HG03521 (cell line): ENCODE measurements around the gene AOC2.
"Not testable (repeated sequence)": the region's sequence is repeated elsewhere in the genome, so short reads cannot be mapped to it uniquely, and the experiment has no call there.

Experiments used
- ATAC-seq: cut with Tn5 transposase; IDR thresholded peaks from one replicate; pipeline ENCODE4 v1.9.1; 2021; ENCODE audit warnings: mild to moderate bottlenecking, moderate library complexity; ENCODE audit not compliant: unreplicated experiment

The AOC2 gene

DNA sequence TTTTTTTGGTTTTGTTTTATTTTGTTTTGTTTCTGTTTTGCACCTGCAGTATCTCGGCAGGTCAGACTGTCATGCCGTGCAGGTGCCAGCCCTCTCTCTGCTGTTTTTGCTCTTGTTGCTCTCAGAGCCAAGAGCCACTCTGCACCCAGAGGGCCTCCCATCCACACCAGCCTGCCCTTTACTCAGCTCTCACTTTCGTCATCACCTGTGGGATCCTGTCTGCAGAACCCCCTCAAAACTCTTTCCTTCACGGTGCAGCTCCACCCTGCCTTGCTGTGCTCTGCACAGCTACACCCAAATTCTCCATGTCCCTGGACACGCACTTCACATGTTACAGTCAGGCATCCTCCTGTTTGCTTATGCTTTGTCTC, 9.2 kb downstream of the AOC2 start:
- ATAC-seq: no peak

DNA sequence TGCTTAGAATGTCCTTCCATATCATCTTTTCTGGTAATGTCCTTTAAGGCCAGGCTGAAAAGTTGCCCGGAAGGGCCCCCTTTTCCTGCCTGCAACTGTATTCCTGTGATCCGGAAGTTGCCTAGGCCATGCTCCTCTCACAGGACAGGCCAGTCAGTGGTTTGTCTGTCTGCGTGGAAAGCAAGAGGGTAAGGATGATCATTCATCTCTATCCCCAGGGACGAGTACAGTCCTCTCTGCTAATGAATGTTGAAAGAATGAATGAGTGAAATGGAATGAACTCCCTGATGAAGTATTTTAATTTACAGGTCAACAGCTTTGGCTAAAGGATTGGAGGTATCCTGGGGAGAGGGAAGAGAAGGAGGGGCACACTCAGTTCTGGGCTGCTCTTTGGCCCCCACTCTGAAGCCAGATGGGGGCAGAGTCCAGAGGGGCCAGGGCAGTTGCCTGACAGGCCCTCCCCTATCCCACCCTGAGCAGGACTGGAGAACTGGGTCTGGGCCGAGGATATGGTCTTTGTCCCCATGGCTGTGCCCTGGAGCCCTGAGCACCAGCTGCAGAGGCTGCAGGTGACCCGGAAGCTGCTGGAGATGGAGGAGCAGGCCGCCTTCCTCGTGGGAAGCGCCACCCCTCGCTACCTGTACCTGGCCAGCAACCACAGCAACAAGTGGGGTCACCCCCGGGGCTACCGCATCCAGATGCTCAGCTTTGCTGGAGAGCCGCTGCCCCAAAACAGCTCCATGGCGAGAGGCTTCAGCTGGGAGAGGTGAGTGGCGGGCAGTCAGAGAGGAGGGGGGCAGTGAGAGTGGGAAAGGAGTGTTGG, 9.8 kb downstream of the AOC2 start:
- ATAC-seq: no peak

GRCh38 chr17:42855048-42855596, 10.7 kb downstream of the AOC2 start:
- no peak for ATAC-seq

DNA sequence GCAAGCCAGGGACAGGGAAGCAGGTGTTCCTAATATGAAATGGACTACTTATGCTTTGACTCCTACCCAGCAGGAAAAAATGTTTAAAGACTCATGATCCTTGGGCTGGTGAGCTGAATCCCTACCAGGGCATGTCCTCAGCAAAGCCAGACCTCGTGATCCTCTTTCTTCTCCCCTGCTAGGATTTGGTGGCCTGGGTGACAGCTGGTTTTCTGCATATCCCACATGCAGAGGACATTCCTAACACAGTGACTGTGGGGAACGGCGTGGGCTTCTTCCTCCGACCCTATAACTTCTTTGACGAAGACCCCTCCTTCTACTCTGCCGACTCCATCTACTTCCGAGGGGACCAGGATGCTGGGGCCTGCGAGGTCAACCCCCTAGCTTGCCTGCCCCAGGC, 11.7 kb downstream of the AOC2 start:
- ATAC-seq: not testable (repeated sequence)

DNA sequence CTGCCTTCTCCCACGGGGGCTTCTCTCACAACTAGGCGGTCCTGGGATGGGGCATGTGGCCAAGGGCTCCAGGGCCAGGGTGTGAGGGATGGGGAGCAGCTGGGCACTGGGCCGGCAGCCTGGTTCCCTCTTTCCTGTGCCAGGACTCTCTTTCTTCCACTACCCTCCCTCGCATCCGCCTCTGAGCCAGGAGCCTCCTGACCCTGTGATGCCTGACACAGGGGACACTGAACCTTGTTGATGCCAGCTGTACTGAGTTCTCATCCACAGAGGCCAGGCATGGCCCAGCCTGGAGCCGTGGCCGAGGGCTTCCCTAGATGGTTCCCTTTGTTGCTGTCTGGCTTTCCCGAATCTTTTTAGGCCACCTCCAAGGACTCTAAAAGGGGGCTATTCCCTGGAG, 12.1 kb downstream of the AOC2 start:
- ATAC-seq: not testable (repeated sequence)

GRCh38 chr17:42857389-42857788, 13.0 kb downstream of the AOC2 start:
- ATAC-seq: no peak

GRCh38 chr17:42865638-42866094, 21.3 kb downstream of the AOC2 start:
- no peak for ATAC-seq

- no peak for ATAC-seq
These were observed 21.8 kb downstream of the AOC2 start for GRCh38 chr17:42866216-42866615.

DNA sequence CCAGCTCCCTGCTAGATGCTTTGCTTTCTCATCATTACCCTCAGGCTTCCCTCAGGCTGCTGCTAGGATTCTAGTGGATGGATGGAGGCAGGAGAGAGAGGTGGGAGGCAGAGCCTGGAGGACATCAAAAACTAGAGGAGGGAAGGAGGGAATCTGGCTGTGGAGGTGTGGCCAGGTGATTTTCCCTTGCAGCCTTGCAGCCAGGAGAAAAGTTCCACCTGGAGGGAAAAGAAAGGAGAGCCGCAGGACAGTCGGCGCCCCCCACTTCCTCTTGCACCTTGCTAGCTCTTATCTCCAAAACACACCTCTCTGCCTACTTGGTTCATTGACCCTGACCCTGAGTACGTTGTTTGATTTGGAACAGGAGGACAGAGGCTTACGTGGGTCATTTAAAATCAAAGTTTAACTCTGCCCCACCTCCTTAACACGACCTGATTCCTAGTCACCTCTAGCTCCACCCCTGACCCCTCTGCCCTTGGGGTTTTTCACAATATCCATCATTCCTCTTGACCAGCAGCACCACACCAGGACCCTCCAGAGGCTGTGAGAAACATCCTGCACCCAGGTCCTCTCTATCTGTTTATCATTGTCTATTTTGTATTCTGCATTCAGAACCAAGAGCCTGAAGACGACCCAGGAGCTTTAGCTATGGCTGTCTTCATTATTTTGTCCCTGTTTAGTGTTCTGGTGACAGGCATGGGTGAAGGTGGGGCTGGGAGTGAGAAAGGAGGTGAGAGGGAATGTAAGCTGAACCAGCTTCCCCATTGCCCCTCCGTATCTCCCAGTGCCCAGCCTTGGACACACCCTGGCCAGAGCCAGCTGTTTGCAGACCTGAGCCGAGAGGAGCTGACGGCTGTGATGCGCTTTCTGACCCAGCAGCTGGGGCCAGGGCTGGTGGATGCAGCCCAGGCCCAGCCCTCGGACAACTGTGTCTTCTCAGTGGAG, 22.5 kb downstream of the AOC2 start:
- ATAC-seq: no peak

GRCh38 chr17:42867694-42868261, 23.4 kb downstream of the AOC2 start:
- ATAC-seq: not testable (repeated sequence)

DNA sequence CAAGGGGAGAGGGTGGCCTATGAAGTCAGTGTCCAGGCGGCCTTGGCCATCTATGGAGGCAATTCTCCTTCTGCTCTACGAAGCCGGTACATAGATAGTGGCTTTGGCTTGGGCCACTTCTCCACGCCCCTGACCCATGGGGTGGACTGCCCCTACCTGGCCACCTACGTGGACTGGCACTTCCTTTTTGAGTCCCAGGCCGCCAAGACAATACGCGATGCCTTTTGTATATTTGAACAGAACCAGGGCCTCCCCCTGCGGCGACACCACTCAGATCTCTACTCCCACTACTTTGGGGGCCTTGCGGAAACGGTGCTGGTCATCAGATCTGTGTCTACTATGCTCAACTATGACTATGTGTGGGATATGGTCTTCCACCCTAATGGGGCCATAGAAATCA, 24.0 kb downstream of the AOC2 start:
- ATAC-seq: no peak

DNA sequence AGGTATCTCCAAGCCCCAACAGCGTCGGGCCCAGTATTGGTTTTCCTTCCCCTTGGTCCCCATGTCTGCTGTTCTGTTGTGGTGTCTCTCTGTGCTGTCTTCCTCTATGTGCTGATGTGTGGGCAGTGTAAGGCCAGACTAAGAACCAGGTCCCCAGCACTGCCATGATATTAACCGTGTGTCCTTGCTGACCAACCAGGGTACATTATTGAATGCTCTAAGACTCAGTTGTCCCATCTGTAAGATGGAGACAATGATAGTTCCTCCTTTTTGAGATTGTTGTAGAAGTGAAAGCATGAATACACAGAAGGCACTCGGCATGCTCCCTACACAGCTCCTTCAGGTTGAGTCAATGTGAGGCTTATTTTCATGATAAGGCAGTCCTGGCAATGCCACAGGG, 27.3 kb downstream of the AOC2 start:
- ATAC-seq: no peak

DNA sequence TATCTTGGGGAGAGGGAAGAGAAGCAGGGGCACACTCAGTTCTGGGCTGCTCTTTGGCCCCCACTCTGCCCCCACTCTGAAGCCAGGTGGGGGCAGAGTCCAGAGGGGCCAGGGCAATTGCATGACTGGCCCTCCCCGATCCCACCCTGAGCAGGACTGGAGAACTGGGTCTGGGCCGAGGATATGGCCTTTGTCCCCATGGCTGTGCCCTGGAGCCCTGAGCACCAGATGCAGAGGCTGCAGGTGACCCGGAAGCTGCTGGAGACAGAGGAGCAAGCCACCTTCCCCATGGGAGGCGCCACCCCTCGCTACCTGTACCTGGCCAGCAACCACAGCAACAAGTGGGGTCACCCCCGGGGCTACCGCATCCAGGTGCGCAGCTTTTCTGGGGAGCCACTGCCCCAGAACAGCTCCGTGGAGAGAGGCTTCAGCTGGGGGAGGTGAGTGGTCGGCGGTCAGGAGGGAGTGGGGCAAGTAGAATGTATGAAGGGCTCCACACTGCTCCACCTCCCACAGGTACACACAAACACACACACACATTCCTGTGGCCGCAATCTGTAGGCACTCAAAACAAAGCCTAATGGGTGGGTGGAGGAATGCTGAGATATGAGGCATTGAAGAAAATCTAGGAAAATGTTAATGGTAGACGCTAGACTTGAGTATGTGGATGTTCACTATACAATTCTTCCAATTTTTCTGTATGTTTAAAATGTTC, 28.0 kb downstream of the AOC2 start:
- no peak for ATAC-seq

- ATAC-seq: no peak
These were observed 28.9 kb downstream of the AOC2 start for GRCh38 chr17:42873315-42873714.

DNA sequence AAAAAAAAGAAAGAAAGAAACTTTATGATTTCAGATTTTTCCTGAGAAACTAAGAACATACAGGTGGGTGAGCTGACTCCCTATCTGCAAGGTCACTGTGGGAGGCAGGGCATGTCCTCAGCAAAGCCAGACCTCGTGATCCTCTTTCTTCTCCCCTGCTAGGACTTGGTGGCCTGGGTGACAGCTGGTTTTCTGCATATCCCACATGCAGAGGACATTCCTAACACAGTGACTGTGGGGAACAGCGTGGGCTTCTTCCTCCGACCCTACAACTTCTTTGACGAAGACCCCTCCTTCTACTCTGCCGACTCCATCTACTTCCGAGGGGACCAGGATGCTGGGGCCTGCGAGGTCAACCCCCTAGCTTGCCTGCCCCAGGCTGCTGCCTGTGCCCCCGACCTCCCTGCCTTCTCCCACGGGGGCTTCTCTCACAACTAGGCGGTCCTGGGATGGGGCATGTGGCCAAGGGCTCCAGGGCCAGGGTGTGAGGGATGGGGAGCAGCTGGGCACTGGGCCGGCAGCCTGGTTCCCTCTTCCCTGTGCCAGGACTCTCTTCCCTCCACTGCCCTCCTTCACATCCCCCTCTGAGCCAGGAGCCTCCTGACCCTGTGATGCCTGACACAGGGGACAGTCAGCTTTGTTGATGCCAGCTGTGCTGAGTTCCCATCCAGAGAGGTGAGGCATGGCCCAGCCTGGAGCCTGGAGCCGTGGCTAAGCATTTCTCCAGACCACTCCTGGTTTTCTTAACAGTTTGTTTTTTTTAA, 29.7 kb downstream of the AOC2 start:
- not testable (repeated sequence) for ATAC-seq

GRCh38 chr17:42877037-42877436, 32.7 kb downstream of the AOC2 start:
- no peak for ATAC-seq

DNA sequence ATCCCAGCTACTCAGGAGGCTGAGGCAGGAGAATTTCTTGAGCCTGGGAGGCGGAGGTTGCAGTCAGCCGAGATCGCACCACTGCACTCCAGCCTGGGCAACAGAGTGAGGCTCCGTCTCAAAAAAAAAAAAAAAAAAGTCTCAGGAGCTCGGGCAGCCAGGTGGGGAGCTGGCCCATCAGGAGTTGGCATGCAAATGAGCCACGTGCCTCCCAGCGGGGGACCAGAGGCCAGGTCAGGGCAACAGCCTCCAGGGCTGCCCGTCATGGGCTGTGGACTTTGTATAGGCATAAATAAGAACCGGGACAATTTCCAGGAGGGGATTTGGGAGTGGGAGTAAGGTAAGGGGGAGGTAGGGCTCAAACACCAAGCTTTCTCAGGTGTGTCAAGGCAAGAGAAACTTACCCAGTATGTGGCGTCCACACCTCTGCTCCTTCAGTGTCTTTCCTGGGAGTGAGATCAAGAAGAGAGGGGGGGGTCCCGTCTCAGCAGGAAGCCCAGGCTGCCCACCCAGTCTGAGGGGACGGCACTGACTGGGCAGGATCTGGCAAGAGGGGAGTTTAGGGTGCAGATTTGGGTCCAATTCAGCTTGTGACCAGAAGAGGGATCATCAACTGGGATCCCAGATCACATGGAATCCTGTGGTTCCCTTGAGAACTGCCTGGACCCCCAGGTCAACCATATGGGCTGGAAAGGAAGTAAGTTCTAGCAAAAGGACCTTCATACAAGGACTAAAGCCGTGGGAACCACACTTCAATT, 33.9 kb downstream of the AOC2 start:
- no peak for ATAC-seq

DNA sequence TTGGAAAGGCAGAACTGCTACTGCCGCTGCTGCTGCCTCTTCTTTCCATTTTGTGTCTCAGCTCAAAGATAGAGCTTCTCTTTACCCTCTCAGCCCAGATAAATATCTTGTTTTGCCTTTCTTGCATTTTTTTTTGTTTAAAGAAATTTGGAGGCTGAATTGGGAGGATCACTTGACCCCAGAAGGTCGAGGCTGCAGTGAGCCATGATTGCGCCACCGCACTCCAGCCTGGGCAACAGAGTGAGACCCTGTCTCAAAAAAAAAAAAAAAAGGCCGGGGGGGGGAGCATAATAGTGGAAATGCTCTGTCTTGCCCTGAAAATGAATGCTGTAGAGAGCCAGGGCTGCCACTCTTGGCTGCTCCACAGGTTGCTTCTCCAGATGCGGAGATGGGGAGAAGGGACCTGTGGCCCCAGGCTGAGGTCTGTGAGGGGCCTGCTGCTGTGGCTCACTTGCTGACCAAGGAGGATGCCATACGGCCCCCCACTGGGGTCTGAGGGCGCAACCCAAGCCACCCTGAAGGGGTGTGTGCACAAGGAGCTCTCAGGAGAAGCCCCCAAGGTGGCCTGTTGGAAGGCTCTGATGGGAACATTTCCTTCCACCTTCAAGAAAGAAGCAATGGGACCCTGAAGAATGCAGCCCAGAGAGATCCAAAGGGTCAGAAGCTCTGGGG, 34.7 kb downstream of the AOC2 start:
- ATAC-seq: no peak

DNA sequence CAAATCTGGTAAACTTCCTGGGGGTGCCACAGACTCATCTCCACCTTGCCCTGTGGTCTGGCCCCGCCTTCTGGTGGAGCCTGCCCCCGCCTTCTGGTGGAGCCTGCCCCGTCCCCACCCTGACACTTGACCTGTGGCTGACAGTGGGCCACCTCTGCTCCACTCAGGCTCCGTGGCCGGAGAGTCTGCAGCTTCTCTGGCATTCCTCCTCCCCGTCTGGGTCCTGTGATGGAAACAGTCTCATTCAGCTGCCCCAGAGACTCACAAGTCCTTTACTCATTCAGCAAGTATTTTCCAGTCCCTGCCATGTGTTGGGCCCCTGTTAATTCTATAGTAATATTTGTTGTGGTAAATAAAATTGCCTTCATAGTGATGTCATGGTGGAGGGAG, 35.2 kb downstream of the AOC2 start:
- ATAC-seq: no peak
